Mesodermal cell (in vitro differentiated cells): ENCODE measurements around the gene CABP5.

ENCODE experiments used
- H3K27ac ChIP-seq: 2 replicates; pipeline ENCODE4 v1.7.0; 2013; ENCODE audit warnings: mild to moderate bottlenecking, low read depth, low read length, moderate library complexity; ENCODE audit not compliant: severe bottlenecking
- H3K36me3 ChIP-seq: 2 replicates; pipeline ENCODE4 v1.7.1; 2013; ENCODE audit warnings: mild to moderate bottlenecking, low read length, moderate library complexity; ENCODE audit not compliant: control insufficient read depth, insufficient read depth
- H3K4me1 ChIP-seq: one replicate; pipeline ENCODE4 v1.7.1; 2013; ENCODE audit warnings: mild to moderate bottlenecking, low read length; ENCODE audit not compliant: insufficient read depth, control insufficient read depth, poor library complexity, severe bottlenecking
- H3K4me3 ChIP-seq: 2 replicates; pipeline ENCODE4 v1.7.0; 2013; ENCODE audit warnings: low read length, control low read depth, mild to moderate bottlenecking; ENCODE audit not compliant: insufficient read depth, poor library complexity, severe bottlenecking; ENCODE audit errors: extremely low read depth
- H3K9me3 ChIP-seq: 2 replicates; pipeline ENCODE4 v1.7.1; 2013; ENCODE audit warnings: mild to moderate bottlenecking, low read length, moderate library complexity; ENCODE audit not compliant: control insufficient read depth
- WGBS, 2 experiments: methylation state at CpG; one replicate each; pipeline ENCODE4 v1.1.5; 2013; ENCODE audit warnings: missing lambda C conversion rate in 2 of 2; ENCODE audit not compliant: insufficient coverage in 2 of 2; 5-methylcytosine and 5-hydroxymethylcytosine counted together

Gene CABP5

DNA sequence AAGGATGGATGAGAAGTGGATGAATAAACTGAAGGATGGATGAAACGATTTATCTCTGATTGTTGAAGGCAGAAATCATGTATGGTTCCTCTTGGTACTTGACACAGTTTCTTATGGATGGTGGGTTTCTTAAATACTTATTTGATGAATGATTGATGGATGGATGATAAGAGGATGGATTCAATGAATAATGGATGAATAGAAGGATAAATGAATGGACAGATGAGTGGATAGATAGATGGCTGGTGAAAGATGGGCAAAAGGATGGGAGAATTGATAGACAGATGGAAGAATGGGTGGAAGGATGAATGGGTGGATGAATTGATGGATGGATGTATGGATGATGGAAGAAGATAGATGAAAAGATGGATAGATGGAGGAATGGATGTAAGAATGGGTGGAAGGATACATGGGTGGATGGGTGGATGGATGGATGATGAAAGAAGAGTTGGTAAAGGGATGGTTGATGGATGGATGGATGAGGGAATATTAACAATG lies 47.6 kb downstream of the CABP5 start:
- Histone ChIP-seq H3K36me3 (no peaks in the 10 kb centered on the region), H3K4me1 (no peaks in the 10 kb centered on the region), H3K4me3 (no peak overlapping the region), H3K9me3 (peaks cover 14% of the 10 kb centered on the region), H3K27ac (no peak overlapping the region)
- 47 to 65% methylated on average over 1 of the region's 1 CpG for WGBS, 2 experiments

DNA sequence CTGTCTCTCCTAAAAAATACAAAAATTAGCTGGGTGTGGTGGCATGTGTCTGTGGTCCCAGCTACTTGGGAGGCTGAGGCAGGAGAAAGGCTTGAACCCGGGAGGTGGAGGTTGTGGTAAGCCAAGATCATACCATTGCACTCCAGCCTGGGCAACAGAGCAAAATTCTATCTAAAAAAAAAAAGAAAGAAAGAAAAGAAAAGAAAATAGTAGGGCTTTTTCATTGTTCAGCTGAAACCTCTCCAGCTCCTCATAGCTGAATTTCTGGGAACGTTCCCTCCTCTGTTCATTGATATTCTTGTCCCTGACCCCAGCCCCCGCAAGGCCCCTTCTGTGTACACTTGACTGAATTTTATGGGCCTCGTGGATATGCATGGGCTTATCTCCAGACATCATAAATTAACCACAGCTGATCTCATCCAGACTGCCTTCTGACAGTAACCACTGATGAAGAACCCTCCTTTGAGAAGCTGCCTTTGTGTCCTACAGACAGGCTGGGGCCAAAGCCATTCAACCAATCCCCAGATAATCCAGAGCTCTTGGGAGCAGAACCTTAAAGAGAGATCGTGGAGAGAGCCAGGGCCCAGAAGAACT lies 49.6 kb downstream of the CABP5 start, which contains the start of gene ELSPBP1:
Gene ELSPBP1, plus strand, starts transcription at position 424 of the 594 bp plus-strand sequence. CDS start 14,036 bp downstream, outside the sequence.
- no peaks in the 10 kb centered on the region for H3K36me3 ChIP-seq
- no peaks in the 10 kb centered on the region for H3K4me1 ChIP-seq
- H3K4me3 ChIP-seq = no peak within 1 kb of the TSS
- H3K9me3 ChIP-seq = peaks cover 8% of the 10 kb centered on the region
- no peak within 1 kb of the TSS for H3K27ac ChIP-seq
- 73% methylated on average over 2 to 4 of the region's 5 CpGs for WGBS, 2 experiments

DNA sequence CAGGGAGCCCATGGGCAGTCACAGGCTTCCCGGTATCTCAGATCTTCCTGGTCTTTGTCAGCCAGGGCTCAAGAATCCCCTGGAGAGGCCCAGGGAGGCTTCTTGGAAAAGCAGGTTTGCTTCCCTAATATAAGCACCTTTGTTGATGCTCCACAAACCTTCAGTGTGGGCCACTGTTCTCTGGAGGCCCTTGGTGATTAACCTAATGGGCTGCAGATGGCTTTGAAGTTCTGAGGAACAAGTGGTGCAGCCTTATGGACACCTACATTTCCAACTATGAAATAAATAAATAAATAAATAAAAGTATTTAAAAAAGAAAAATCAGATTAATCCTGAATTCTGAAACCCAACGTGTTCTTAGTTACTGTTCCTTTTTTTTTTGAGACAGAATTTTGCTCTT lies 51.8 kb downstream of the CABP5 start, which contains the start of gene BSPH1:
Gene BSPH1, minus strand, starts transcription at position 101 of the 400 bp plus-strand sequence. Its CDS starts 89 bp downstream, at position 12.
- Histone ChIP-seq H3K27ac (no peak within 1 kb of the TSS), H3K9me3 (peaks cover 8% of the 10 kb centered on the region), H3K4me3 (no peak within 1 kb of the TSS), H3K4me1 (no peaks in the 10 kb centered on the region), H3K36me3 (no peaks in the 10 kb centered on the region)
- 53 to 78% methylated on average over 2 of the region's 2 CpGs for WGBS, 2 experiments

DNA sequence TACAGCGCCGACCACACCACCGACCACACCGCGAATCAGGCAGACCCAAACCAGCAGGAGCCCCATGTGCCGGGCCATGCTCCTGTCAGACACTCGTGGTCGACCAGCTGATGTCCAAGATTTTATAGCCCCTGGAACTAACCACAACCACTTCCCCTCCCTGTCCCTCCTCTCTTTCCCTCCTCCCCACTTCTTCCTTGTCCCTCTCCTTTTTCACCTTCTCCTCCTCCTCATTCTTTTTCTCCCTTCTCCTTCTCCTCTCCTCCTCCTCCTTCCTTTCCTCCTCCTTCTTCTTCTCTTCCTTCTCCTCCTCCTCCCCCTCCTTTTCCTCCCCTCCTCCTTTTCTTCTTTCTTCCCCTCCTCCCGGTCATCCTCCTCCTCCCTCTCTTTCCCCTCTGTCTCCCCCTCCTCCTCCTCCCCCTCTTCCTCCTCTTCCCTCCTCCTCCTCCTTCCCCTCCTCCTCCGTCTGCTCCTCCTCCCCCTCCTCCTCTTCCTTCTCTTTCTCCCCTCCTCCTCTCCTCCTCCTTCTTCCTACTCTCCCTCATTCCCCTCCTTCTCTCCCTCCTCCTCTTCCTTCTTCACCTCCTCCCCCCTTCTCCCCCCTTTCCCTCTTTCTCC lies 52.6 kb downstream of the CABP5 start:
- Histone ChIP-seq H3K9me3 (peaks cover 7% of the 10 kb centered on the region), H3K4me1 (no peaks in the 10 kb centered on the region), H3K36me3 (no peaks in the 10 kb centered on the region), H3K4me3 (no peak overlapping the region), H3K27ac (no peak overlapping the region)
- WGBS, 2 experiments = 72 to 85% methylated on average over 9 of the region's 10 CpGs
